ENCODE measurements around the gene STUB1. TPM values are rescaled to one million over a fixed set of nuclear protein-coding genes. Genes with fewer than 3 reads are reported as not detected.

Gene STUB1
- total and polyA plus RNA-seq, 2 donors (not counting 3 experiments of a cell fraction or from before 2014, with no cell fraction given): 107 to 147 TPM

DNA sequence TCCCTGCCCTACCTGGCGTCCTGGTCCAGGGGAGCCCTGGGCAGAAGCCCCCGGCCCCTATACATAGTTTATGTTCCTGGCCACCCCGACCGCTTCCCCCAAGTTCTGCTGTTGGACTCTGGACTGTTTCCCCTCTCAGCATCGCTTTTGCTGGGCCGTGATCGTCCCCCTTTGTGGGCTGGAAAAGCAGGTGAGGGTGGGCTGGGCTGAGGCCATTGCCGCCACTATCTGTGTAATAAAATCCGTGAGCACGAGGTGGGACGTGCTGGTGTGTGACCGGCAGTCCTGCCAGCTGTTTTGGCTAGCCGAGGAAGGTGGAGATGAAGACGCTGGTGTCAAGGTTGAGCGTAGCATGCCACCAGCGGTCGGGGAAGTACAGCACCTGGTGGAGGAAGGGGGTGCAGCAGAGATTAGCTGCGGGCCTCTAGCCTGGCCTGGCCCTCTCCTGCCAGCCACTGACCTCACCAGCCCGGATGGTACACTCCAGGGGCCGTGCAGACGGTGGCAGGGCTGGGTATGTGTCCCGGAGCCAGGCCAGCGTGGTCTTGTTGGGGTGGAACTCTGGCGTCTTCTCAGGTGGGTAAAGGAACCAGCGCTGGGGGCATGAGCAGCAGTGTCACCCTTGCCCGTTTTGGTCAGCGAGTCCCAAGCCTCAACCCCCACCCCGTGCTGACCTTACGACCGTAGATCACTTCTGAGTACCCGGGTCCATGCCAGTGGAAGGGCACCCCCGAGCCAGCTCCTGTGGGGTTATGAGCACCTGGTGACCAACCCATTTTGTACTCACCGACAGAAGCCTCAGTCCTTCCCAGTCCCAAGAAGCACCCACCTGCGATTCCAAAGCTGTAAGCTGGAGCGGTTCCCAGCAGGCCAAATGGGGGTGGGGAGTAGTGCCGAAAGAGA, 2.5 kb downstream of the STUB1 start:
- CTCF ChIA-PET: no interaction called here
- Histone ChIP-seq H3K4me1 (ENCODE audit: control insufficient read depth, extremely low read depth, insufficient read depth, low read length) (peaks cover 20% of the 10 kb centered on the region), H3K9me1 (replicated peaks; ENCODE audit: control insufficient read depth, extremely low read depth, insufficient read depth, low read length) (no peaks in the 10 kb centered on the region), H3K27me3 (ENCODE audit: control insufficient read depth in 2 of 2, insufficient read depth in 2 of 2, low read length in 2 of 2) (no peaks in the 10 kb centered on the region), H3K4me3 (replicated peaks in 1 of 3; ENCODE audit: insufficient read depth in 1 of 3, low read depth in 1 of 3, low read length in 3 of 3) (no peak overlapping the region), H3K9me3 (replicated peaks; ENCODE audit: control insufficient read depth, insufficient read depth, low read length) (no peaks in the 10 kb centered on the region), H4K20me1 (replicated peaks; ENCODE audit: control insufficient read depth, extremely low read depth, insufficient read depth, low read length) (no peaks in the 10 kb centered on the region), H3K36me3 (ENCODE audit: control insufficient read depth in 2 of 2, extremely low read depth in 1 of 2, insufficient read depth in 2 of 2, low read length in 2 of 2) (peaks cover 7 to 19% of the 10 kb centered on the region in 2 experiments), H3K27ac (ENCODE audit: insufficient read depth, low read depth, low read length) (no peak overlapping the region), H3K9ac (replicated peaks; ENCODE audit: extremely low read depth, insufficient read depth, low read length) (no peak overlapping the region), H2AFZ (ENCODE audit: low read depth, low read length) (no peak overlapping the region), H3K79me2 (ENCODE audit: control insufficient read depth, insufficient read depth, low read length) (peaks cover 31% of the 10 kb centered on the region), H3K4me2 (ENCODE audit: insufficient read depth, low read length) (no peak overlapping the region)
- DNase-seq (ENCODE audit: low read depth, low spot score) (no peak), FAIRE-seq (no peak)
- no peak for TF ChIP-seq GATA2 (IDR thresholded peaks at IDR 0.05; ENCODE audit: insufficient read depth, insufficient read length, low read depth, low read length)
- no peak for TF ChIP-seq FOS (IDR thresholded peaks at IDR 0.05; ENCODE audit: borderline replicate concordance, insufficient read depth, low read length)
- no peak for TF ChIP-seq POLR2AphosphoS5 (IDR thresholded peaks at IDR 0.05; ENCODE audit: insufficient read depth, low read depth, low read length)
- TF ChIP-seq CTCF (IDR thresholded peaks at IDR 0.05; ENCODE audit: extremely low read depth in 1 of 2, insufficient read depth in 1 of 2, low read depth in 1 of 2, low read length in 2 of 2): no peak
- no peak for TF ChIP-seq POLR2A (IDR thresholded peaks at IDR 0.05; ENCODE audit: low read depth, low read length)
- TF ChIP-seq JUN (IDR thresholded peaks at IDR 0.05; ENCODE audit: borderline replicate concordance, insufficient read depth, insufficient read length, low read depth): no peak
- TF ChIP-seq, protein P1, sequence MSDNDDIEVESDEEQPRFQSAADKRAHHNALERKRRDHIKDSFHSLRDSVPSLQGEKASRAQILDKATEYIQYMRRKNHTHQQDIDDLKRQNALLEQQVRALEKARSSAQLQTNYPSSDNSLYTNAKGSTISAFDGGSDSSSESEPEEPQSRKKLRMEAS (IDR thresholded peaks at IDR 0.05; ENCODE audit: insufficient read depth, insufficient read length): no peak
- TF ChIP-seq MYC (IDR thresholded peaks at IDR 0.05; ENCODE audit: low read depth, low read length): no peak
- TF ChIP-seq EZH2 (IDR thresholded peaks at IDR 0.05; ENCODE audit: borderline replicate concordance, low read depth, low read length, severe bottlenecking): no peak
- intact Hi-C loops (cut with micrococcal nuclease): no loop called here
- dilution Hi-C loops (cut with MboI; ENCODE audit: extremely low pct_ligation_motif_present, low sequenced_read_pairs): no loop called here
- BruUV-seq (replicated peaks): no TSS peak
- POLR2A ChIA-PET: no interaction called here

Measured in endothelial cell of umbilical vein (primary cell).